ENCODE results near the gene OCLN.
A peak's percentile ranks its signal among the peaks of the same experiment; 100 is the strongest.
"Not testable (repeated sequence)": the region's sequence is repeated elsewhere in the genome, so short reads cannot be mapped to it uniquely, and the experiment has no call there.

The OCLN gene

GRCh38 chr5:69492923-69493395 is 369 bp downstream of the OCLN start:
- DNase-seq: peak; percentile 25

DNA sequence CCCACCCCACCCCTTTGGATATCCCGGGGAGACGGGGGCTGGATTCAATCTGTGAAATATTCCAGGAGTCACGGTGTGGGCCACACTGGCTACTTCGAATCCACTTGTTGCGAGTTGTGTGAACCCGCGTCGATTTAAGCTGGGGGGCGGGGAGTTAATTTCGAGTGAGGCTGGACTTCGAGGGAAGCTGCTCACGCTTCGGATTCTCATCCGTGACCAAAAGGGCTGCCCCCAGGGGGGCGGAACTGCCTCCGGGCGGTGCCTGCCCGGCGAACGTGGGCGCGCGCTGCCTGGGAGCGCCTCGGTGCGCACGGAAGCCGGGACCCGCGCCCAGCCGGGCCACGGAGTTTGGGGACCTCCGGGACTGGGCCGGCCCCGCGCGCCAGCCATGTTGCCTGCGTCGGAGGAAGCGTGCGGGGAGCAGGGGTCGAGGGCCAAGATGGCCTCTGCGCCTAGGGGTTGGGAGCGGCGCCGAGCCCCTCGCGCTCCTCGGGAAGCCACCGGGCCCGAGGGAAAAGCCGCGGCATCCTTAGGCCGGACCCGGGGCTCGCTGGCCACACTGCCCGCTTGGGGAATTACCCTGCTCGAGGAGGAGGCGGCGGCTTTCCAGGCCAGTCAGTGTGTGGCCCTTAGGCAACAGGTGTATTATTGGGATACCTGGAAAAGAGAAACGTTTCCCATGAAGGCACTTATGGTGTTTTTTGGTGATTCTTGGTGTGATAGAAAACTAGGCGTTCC is 975 bp downstream of the OCLN start:
- peak; percentile 20 for DNase-seq

- no peak for DNase-seq
Measured at GRCh38 chr5:69494452-69494851, 1.9 kb downstream of the OCLN start.

GRCh38 chr5:69497006-69497520 is 4.5 kb downstream of the OCLN start:
- DNase-seq: no peak

DNA sequence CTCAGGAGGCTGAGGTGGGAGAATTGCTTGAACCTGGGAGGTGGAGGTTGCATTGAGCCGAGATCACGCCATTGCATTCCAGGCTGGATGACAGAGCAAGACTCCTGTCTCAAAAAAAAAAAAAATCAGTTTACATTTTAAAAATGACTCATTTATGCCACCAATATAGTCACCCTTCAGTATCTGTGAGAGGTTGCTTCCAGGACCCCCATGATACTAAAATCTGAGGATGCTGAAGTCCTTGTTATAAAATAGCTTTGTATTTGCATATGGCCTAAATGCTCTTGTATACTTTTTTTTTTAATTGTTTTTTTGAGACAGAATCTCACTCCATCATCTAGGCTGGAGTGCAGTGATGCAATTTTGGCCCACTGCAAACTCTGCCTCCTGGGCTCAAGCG is 5.8 kb downstream of the OCLN start:
- DNase-seq: no peak

DNA sequence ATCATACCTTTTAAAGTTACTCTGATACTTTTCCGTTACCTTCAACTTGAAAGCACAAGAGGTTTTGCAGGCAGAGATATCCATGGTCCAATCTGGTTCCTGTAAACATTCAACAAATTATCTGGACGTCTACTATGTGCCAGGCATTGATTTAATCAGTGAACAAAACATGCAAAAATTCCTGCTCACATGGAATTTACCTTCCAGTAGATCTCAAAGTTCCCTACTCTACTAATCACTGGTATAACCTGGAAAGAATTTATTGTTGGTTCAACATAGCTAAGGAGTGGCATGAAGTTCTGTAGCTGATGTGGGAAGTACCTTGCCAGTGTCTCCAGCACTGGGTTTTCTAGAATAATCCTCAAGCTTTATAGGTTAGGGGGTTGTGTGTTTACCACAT is 9.8 kb downstream of the OCLN start:
- no peak for DNase-seq

GRCh38 chr5:69502767-69503488 is 10.3 kb downstream of the OCLN start:
- no peak for DNase-seq

- no peak for DNase-seq
Measured at GRCh38 chr5:69504036-69504435, 11.4 kb downstream of the OCLN start.

DNA sequence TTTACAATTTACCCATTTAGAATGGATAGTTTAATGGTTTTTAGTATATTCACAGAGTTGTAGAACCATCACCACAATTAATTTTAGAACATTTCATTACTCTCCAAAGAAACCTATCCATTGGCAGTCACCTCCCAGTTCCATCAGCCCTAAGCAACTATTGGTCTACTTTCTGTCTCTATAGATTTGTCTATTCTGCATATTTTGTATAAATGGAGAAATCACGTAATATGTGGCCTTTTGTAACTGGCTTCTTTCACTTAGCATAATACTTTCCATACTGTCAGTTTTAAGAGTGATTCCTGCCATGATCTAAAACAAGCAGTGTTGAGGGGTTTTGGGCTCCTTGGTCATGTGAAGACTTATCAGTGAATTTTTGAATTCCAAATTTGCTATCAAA is 12.7 kb downstream of the OCLN start:
- DNase-seq: no peak

- DNase-seq: no peak
Measured at GRCh38 chr5:69509212-69509611, 16.6 kb downstream of the OCLN start.

GRCh38 chr5:69510694-69511093 is 18.1 kb downstream of the OCLN start:
- DNase-seq: no peak

DNA sequence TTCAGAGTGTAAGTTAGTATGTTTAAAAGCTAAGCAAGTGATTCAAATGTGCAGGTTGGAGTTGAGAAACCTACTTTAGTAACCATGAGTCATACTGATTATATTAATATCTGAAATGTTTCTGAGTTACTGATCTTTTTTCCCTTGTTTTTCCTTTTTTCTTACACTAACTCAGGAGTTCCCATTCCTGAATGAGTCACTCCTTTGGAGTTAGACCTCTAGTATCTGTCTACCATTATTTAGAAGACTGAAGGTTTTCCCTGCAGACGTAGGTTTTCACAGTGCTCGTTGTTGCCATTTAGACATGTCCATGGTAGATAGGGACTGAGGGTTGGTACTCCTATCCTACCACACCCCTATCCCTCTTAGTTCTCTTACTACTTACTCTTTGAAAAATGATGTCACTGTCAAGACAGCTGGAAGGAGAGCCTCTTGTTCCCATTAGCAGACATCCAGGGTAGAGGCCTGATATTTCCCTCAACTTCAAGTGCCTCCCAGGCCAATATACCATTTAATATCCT is 20.2 kb downstream of the OCLN start:
- no peak for DNase-seq

- DNase-seq: not testable (repeated sequence)
Measured at GRCh38 chr5:69515570-69515969, 23.0 kb downstream of the OCLN start.

GRCh38 chr5:69516769-69517168 is 24.2 kb downstream of the OCLN start:
- DNase-seq: no peak

DNA sequence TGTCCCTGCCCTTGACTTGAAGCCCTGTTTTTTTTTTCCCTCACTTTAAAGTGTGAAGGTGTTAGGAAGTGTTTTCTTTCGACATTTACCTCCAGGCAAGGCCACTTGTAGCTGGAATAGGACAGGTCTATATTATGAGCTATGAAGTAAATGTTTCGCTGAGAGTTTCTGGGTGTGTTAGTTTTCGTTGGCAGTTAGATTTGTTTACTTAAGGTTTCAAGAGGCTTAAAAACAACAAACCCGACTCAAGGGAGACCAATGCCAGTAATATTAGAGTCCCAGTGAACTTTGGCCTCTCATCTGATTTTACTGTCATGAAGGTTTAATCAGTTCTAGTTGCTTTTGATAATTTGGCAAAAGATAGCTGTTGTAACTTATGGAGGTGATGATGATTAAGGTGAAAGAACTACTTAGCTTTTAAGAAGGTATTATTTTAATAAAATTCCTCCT is 25.2 kb downstream of the OCLN start:
- peak; percentile 4 for DNase-seq

- no peak for DNase-seq
Measured at GRCh38 chr5:69519285-69519684, 26.7 kb downstream of the OCLN start.

- no peak for DNase-seq
Measured at GRCh38 chr5:69522035-69522434, 29.4 kb downstream of the OCLN start.

- DNase-seq: no peak
Measured at GRCh38 chr5:69525490-69525889, 32.9 kb downstream of the OCLN start.

DNA sequence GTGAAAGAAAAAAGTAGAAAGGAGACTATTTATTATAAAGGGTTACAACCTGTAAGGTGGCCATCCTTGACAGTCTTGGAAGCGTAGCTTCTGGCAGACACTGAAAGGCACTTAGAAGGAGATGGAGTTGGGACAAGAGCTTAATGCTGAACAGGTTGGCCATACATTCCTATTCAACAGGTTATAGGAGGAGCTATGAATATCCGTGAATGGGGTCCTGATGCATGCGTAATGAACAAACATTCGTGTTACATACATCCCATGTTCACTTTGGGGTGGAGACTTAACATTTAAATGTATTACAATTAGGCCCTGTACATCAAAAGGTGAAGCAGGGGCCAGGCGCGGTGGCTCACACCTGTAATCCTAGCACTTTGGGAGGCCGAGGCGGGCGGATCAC is 34.1 kb downstream of the OCLN start:
- DNase-seq: no peak

DNA sequence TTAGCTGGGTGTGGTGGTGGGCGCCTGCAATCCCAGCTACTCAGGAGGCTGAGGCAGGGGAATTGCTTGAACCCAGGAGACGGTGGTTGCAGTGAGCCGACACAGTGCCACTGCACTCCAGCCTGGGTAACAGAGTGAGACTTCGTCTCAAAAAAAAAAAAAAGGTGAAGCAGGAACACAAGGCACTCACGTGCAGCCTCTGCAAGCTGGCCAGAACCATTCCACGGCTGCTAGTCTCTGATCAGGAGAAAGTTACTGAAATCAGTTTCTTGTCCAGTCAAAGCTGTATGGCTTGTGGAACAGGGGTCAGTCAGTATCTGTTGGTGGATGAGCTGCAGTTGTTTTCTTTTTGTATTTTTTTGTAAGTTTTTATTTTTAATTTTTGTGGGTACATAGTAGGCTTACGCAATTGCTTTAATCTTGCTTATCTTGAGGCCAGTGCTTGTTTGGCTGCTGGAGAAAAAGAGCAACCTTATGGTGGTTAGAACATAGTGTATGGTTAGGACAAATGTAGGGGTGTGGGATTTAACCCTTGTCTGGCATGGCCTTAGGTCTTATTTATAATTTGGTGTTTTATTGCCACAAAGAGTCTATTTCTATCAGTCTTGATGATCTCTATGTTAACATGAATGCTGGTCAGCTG is 34.7 kb downstream of the OCLN start:
- no peak for DNase-seq

GRCh38 chr5:69528035-69528434 is 35.4 kb downstream of the OCLN start:
- no peak for DNase-seq

DNA sequence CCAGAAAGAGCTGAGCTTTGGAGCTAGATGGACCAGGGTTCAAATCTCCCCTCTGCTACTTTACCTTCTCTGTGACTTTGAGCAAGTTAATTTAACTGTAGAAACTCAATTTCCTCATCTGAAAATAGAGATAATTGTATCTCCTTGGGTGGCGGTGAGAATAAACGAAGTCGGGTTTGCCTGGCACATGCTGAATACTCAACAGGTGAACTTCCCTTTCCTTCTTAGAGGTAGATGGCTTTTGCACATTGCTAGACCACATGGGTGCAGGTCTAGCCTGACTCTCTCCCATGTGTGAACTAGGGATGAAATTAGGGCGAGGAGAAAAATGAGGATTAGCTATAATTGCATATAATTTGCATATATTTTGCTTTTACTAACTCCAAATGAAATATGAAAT is 36.0 kb downstream of the OCLN start:
- DNase-seq: no peak
